Caco-2 (cell line): Measurements from ENCODE around the gene LDB2. TPM values are rescaled to one million over a fixed set of nuclear protein-coding genes. Genes with fewer than 3 reads are reported as not detected.

ENCODE experiments used
- BruUV-seq: library from RNA; stranded (reverse); fragments of 400-500 nt; replicated peaks from 2 replicates; lab custom pipeline; 2021; lab: Mats Ljungman, UMichigan
- CTCF ChIA-PET: fragments of 300-600 bp; sonication (Branson Sonifier 250); formaldehyde crosslinking; loops from one replicate; lab custom pipeline; 2022; ENCODE audit warnings: antibody characterized with exemption; lab: Charles Lee
- POLR2A ChIA-PET: fragments of 300-600 bp; sonication (Branson Sonifier 250); formaldehyde crosslinking; loops from one replicate; lab custom pipeline; 2022; ENCODE audit warnings: antibody characterized with exemption; lab: Charles Lee
- DNase-seq, 2 experiments: peaks; one replicate each; pipeline versions ENCODE4 v3.0.0 to v3.0.0-alpha.2; 2020 to 2022
- H3K27me3 ChIP-seq: replicated peaks from 2 replicates; pipeline ENCODE4 v1.6.0; 2011; ENCODE audit warnings: low read length; ENCODE audit not compliant: control insufficient read depth, insufficient read depth
- H3K36me3 ChIP-seq: 2 replicates; pipeline ENCODE4 v1.5.1; 2011; ENCODE audit warnings: low read length; ENCODE audit not compliant: control insufficient read depth, insufficient read depth
- H3K4me1 ChIP-seq: fragments of 250-450 bp; sonication (Bioruptor Pico); 2 replicates; pipeline ENCODE4 v1.5.1; 2020; ENCODE audit warnings: mild to moderate bottlenecking
- H3K4me3 ChIP-seq: 2 replicates; pipeline ENCODE4 v1.5.1; 2011; ENCODE audit warnings: low read depth, mild to moderate bottlenecking, control low read depth, low read length
- H3K9me3 ChIP-seq: fragments of 250-450 bp; sonication (Bioruptor Pico); 2 replicates; pipeline ENCODE4 v1.5.1; 2020; ENCODE audit warnings: mild to moderate bottlenecking, moderate library complexity
- H3K27ac Mint-ChIP-seq: one replicate; pipeline ENCODE4 v1.8.0; 2022; ENCODE audit warnings: mixed read lengths; ENCODE audit not compliant: unreplicated experiment
- H3K27me3 Mint-ChIP-seq: one replicate; pipeline ENCODE4 v1.8.0; 2022; ENCODE audit warnings: mixed read lengths; ENCODE audit not compliant: insufficient read depth, unreplicated experiment
- H3K36me3 Mint-ChIP-seq: one replicate; pipeline ENCODE4 v1.8.0; 2022; ENCODE audit warnings: mild to moderate bottlenecking, mixed read lengths; ENCODE audit not compliant: insufficient read depth, unreplicated experiment
- H3K4me1 Mint-ChIP-seq: one replicate; pipeline ENCODE4 v1.8.0; 2022; ENCODE audit warnings: low read depth, mixed read lengths; ENCODE audit not compliant: unreplicated experiment
- H3K4me3 Mint-ChIP-seq: one replicate; pipeline ENCODE4 v1.8.0; 2022; ENCODE audit warnings: mild to moderate bottlenecking, moderate library complexity, mixed read lengths; ENCODE audit not compliant: unreplicated experiment
- H3K9me3 Mint-ChIP-seq: one replicate; pipeline ENCODE4 v1.8.0; 2022; ENCODE audit warnings: mixed read lengths; ENCODE audit not compliant: unreplicated experiment
- CTCF ChIP-seq, 2 experiments: fragments of 200-600 bp in 1 of 2; IDR thresholded peaks; 1 replicate in 1 of 2; 2 replicates in 1 of 2; pipeline versions ENCODE4 v1.5.1 to v1.8.0; 2011 to 2022; ENCODE audit warnings: antibody characterized with exemption in 1 of 2, control low read depth in 1 of 2, inconsistent platforms in 1 of 2, low read depth in 1 of 2, low read length in 1 of 2, mild to moderate bottlenecking in 1 of 2, moderate library complexity in 1 of 2; ENCODE audit not compliant: insufficient read depth in 1 of 2, severe bottlenecking in 1 of 2, unreplicated experiment in 1 of 2
- intact Hi-C: fragments of 100-400 bp; cut with micrococcal nuclease; formaldehyde crosslinking; loops from one replicate; pipeline ENCODE4 v1.10.0; 2022; ENCODE audit not compliant: unreplicated experiment
- total RNA-seq: library from RNA; stranded (reverse); gene quantifications from 2 replicates; pipeline ENCODE4 v1.2.3, GENCODE V29; 2022

LDB2 gene
- total RNA-seq, 1 experiment from 2014 or later, result not detected

- no peaks in the 10 kb centered on the region for H3K9me3 Mint-ChIP-seq
- Histone ChIP-seq H3K27me3 (no peaks in the 10 kb centered on the region), H3K36me3 (no peaks in the 10 kb centered on the region), H3K4me1 (no peaks in the 10 kb centered on the region), H3K4me3 (no peak overlapping the region), H3K9me3 (no peaks in the 10 kb centered on the region)
- no peaks in the 10 kb centered on the region for H3K4me1 Mint-ChIP-seq
- no peak overlapping the region for H3K27ac Mint-ChIP-seq
- DNase-seq, result no peak
- H3K27me3 Mint-ChIP-seq, result peaks cover 7% of the 10 kb centered on the region
- TF ChIP-seq CTCF (IDR thresholded peaks at IDR 0.05; ENCODE audit: insufficient read depth in 1 of 2, low read depth in 1 of 2, low read length in 1 of 2, severe bottlenecking in 1 of 2, unreplicated experiment in 1 of 2), result no peak
- ChIA-PET CTCF (no interaction called here), POLR2A (no interaction called here)
- intact Hi-C loops, result no loop called here
- no peak overlapping the region for H3K4me3 Mint-ChIP-seq
- no peaks in the 10 kb centered on the region for H3K36me3 Mint-ChIP-seq
- BruUV-seq, result no TSS peak
These were observed 252.0 kb downstream of the LDB2 start for GRCh38 chr4:16646459-16646858.

- no TSS peak for BruUV-seq
- no peaks in the 10 kb centered on the region for H3K4me1 Mint-ChIP-seq
These were observed 254.6 kb downstream of the LDB2 start for GRCh38 chr4:16643893-16644292.

GRCh38 chr4:16642897-16643296 lies 255.5 kb downstream of the LDB2 start:
- ChIA-PET CTCF (interaction anchor here (0.7 kb wide), 1 partner anchor 1469 kb away, joined by 4 read pairs; no protein-coding TSS in a partner anchor), POLR2A (no interaction called here)
- intact Hi-C loops, result loop anchor here (1.0 kb wide), 2 partner anchors 681 to 804 kb away; no protein-coding TSS in a partner anchor
- H3K9me3 Mint-ChIP-seq, result no peaks in the 10 kb centered on the region
- no peaks in the 10 kb centered on the region; the same call in 1 of the 2 replicates for H3K27me3 ChIP-seq
- DNase-seq, result peak in 1 of 2 experiments; percentile 6
- H3K27ac Mint-ChIP-seq, result no peak overlapping the region
- peak; percentile 10 to 20 for TF ChIP-seq CTCF (IDR thresholded peaks at IDR 0.05; ENCODE audit: insufficient read depth in 1 of 2, low read depth in 1 of 2, low read length in 1 of 2, severe bottlenecking in 1 of 2, unreplicated experiment in 1 of 2)
- no peaks in the 10 kb centered on the region for H3K4me1 ChIP-seq
- BruUV-seq, result no TSS peak
- H3K9me3 ChIP-seq, result no peaks in the 10 kb centered on the region
- H3K4me1 Mint-ChIP-seq, result no peaks in the 10 kb centered on the region
- H3K4me3 ChIP-seq, result no peak overlapping the region
- H3K36me3 Mint-ChIP-seq, result no peaks in the 10 kb centered on the region
- H3K36me3 ChIP-seq, result no peaks in the 10 kb centered on the region
- no peak overlapping the region for H3K4me3 Mint-ChIP-seq
- H3K27me3 Mint-ChIP-seq, result peaks cover 7% of the 10 kb centered on the region

More at GRCh38 chr4:16643893-16644292, 254.6 kb downstream of the LDB2 start:
- Mint-ChIP-seq H3K27ac (no peak overlapping the region), H3K9me3 (no peaks in the 10 kb centered on the region), H3K36me3 (no peaks in the 10 kb centered on the region), H3K27me3 (peaks cover 7% of the 10 kb centered on the region), H3K4me3 (no peak overlapping the region)
- no peak for TF ChIP-seq CTCF (IDR thresholded peaks at IDR 0.05; ENCODE audit: insufficient read depth in 1 of 2, low read depth in 1 of 2, low read length in 1 of 2, severe bottlenecking in 1 of 2, unreplicated experiment in 1 of 2)
- Histone ChIP-seq H3K9me3 (no peaks in the 10 kb centered on the region), H3K27me3 (no peaks in the 10 kb centered on the region; the same call in 1 of the 2 replicates), H3K4me3 (no peak overlapping the region), H3K36me3 (no peaks in the 10 kb centered on the region), H3K4me1 (no peaks in the 10 kb centered on the region)
- ChIA-PET CTCF (interaction anchor here (0.7 kb wide), 1 partner anchor 927 kb away, joined by 3 read pairs; no protein-coding TSS in a partner anchor), POLR2A (no interaction called here)
- intact Hi-C loops, result loop anchor here (1.0 kb wide), 2 partner anchors 680 to 803 kb away; no protein-coding TSS in a partner anchor
- no peak for DNase-seq
